Transverse colon (tissue), 4 donors: ENCODE measurements around the gene HOXC4. TPM values are rescaled to one million over a fixed set of nuclear protein-coding genes. Genes with fewer than 3 reads are reported as not detected.

Experiments used
- DNase-seq: peaks from one replicate; pipeline ENCODE4 v3.0.0-alpha.2; 2019
- H3K27ac ChIP-seq, 4 donors: fragments of 200-600 bp; sonication (generic); 2 replicates each; pipeline ENCODE4 v1.5.1; 2016 to 2018; ENCODE audit warnings: inconsistent platforms in 4 of 4
- H3K27me3 ChIP-seq: fragments of 200-600 bp; sonication (generic); 2 replicates; pipeline ENCODE4 v1.5.1; 2017; ENCODE audit warnings: inconsistent platforms
- H3K36me3 ChIP-seq, 4 donors: fragments of 200-600 bp; sonication (generic); 2 replicates each; pipeline ENCODE4 v1.5.1; 2017 to 2019; ENCODE audit warnings: inconsistent platforms in 4 of 4
- H3K4me1 ChIP-seq, 4 donors: fragments of 200-600 bp; sonication (generic); 2 replicates each; pipeline ENCODE4 v1.5.1; 2017 to 2020; ENCODE audit warnings: inconsistent platforms in 4 of 4
- H3K4me3 ChIP-seq, 4 donors: fragments of 200-600 bp; sonication (generic); 1 replicate in 1 of 4; 2 replicates in 3 of 4; pipeline versions ENCODE4 v1.5.1 to v1.6.1; 2017 to 2019; ENCODE audit warnings: inconsistent platforms in 4 of 4
- H3K9me3 ChIP-seq, 2 donors: fragments of 200-600 bp; sonication (generic); 2 replicates each; pipeline ENCODE4 v1.5.1; 2017 to 2019; ENCODE audit warnings: inconsistent platforms in 2 of 2
- EP300 ChIP-seq: sonication (generic); formaldehyde crosslinking; IDR thresholded peaks from one replicate; pipeline ENCODE4 v1.6.1; 2017; ENCODE audit warnings: antibody characterized with exemption, low read depth
- POLR2A ChIP-seq: fragments of 450-650 bp; IDR thresholded peaks from one replicate; pipeline ENCODE4 v1.6.1; 2016; ENCODE audit warnings: antibody characterized with exemption, mild to moderate bottlenecking, moderate library complexity
- POLR2AphosphoS5 ChIP-seq, 3 donors: sonication (generic); formaldehyde crosslinking; IDR thresholded peaks; one replicate each; pipeline ENCODE4 v1.6.1; 2016; ENCODE audit warnings: antibody characterized with exemption in 3 of 3
- WGBS, 2 donors: methylation state at CpG; one replicate each; pipeline ENCODE4 v1.1.5; 2018; ENCODE audit warnings: low coverage in 1 of 2; 5-methylcytosine and 5-hydroxymethylcytosine counted together
- in situ Hi-C, 4 donors: fragments of 200-750 bp; cut with MboI; loops; one replicate each; pipeline versions ENCODE4 v1.15.0 to v1.15.1; 2017; ENCODE audit warnings: low sequenced_read_pairs in 3 of 4, low pct_ligation_motif_present in 1 of 4, low pct_unique_long_range_greater_than_20kb in 1 of 4
- intact Hi-C: fragments of 100-400 bp; cut with DNase I; formaldehyde crosslinking; loops from one replicate; pipeline ENCODE4 v1.15.1; 2023; ENCODE audit warnings: low total_unique reads
- total RNA-seq, 4 donors: library from RNA; depleted of rRNA; stranded (reverse); fragments of >200 nt; gene quantifications; one replicate each; pipeline ENCODE4 v1.1.0, GENCODE V29; 2016
- TF ChIP-seq, protein P1 (sequence below), 5 experiments: fragments of 200-600 bp in 3 of 5; fragments of 450-650 bp in 2 of 5; sonication (generic) in 3 of 5; IDR thresholded peaks; 1 replicate in 2 of 5; 2 replicates in 3 of 5; pipeline ENCODE4 v1.5.1; 2016 to 2017; ENCODE audit warnings: antibody characterized with exemption in 5 of 5, inconsistent platforms in 3 of 5, mild to moderate bottlenecking in 2 of 5, moderate library complexity in 1 of 5

Gene HOXC4
- total RNA-seq, 4 donors from 2014 or later, result 0.64 to 0.68 TPM; not detected in 2

DNA sequence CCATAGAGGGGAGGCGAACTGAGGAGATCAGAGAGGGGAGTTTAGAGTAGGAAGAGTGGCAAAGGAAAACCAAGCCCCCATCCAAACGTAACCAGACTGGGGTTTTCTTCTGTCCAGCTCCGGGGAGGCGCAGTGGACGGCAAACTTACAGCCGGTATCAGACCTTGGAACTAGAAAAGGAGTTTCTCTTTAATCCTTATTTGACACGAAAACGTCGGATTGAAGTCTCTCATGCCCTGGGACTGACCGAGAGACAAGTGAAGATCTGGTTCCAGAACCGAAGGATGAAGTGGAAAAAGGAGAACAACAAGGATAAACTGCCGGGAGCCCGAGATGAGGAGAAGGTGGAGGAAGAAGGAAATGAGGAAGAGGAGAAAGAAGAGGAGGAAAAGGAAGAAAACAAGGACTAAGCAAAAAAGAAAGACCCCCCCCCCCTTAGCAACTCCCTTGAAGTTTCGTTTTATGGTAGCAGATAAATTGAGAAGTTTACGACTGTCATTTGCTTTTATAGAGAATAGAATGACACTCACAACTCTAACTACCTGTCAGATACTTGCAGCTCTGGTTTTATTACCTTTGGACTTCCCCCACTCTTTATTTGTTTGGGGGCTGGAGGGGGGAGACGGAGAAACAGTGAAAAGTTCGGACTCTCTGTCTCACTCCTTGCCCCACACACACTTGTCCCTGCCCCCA lies 42.5 kb upstream of the HOXC4 start:
- WGBS, 2 donors, result 3 to 9% methylated on average over 6 to 17 of the region's 17 CpGs
- H3K27ac ChIP-seq, result no peak overlapping the region
- no peak overlapping the region for H3K4me3 ChIP-seq
- no peaks in the 10 kb centered on the region for H3K9me3 ChIP-seq
- intact Hi-C loops (no loop called here), in situ Hi-C loops (no loop called here)
- H3K27me3 ChIP-seq, result peaks cover 98% of the 10 kb centered on the region
- H3K36me3 ChIP-seq, result no peaks in the 10 kb centered on the region
- DNase-seq, result no peak
- H3K4me1 ChIP-seq, result peaks cover 0 to 29% (median 18%) of the 10 kb centered on the region in 4 donors
- TF ChIP-seq POLR2AphosphoS5 (IDR thresholded peaks at IDR 0.05) (no peak), EP300 (no peak), POLR2A (no peak)

DNA sequence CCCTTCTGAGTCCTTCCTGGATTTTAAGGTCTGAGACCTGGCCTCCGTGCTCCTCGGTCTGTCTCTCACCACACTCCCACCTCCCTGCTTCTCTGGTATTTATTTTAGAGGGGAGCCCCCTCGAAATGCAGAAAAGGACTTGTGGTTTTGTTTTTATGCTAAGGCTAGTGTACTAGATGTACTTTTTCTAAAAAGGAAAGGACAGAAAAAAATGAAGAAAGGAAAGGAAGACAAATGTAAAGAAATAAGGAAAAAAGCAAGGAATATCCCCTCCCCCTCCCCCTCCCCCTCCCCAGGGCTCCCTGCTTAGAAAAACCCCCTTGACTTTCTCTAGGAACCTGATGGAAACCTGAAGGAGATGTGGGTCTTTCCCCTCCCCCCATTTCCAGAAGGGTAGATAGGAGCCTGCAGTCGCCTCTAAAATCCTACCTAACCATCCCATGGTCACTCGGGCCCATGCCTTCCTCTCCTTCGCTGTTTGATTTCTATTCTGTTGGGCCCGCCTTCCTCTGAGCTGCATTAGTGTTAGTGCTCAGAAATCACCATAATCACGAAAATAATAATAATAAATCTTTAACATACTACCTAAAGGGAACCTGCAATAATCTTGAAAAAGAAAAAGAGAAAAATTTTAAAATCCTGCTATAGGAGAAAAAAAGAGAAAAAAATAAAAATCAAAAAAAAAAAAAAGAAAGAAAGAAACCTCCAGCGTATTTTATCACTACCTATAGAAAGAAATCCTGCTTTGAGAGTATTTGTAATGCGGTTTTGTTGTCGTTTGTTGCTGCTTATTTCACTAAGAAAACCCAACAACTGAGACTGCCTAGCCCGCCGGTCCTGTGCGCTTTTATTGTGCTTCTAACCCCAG lies 41.7 kb upstream of the HOXC4 start:
- in situ Hi-C loops, result no loop called here
- H3K4me3 ChIP-seq, result no peak overlapping the region
- DNase-seq, result no peak
- WGBS, 2 donors, result 28 to 38% methylated on average over 14 of the region's 14 CpGs
- TF ChIP-seq, protein P1, sequence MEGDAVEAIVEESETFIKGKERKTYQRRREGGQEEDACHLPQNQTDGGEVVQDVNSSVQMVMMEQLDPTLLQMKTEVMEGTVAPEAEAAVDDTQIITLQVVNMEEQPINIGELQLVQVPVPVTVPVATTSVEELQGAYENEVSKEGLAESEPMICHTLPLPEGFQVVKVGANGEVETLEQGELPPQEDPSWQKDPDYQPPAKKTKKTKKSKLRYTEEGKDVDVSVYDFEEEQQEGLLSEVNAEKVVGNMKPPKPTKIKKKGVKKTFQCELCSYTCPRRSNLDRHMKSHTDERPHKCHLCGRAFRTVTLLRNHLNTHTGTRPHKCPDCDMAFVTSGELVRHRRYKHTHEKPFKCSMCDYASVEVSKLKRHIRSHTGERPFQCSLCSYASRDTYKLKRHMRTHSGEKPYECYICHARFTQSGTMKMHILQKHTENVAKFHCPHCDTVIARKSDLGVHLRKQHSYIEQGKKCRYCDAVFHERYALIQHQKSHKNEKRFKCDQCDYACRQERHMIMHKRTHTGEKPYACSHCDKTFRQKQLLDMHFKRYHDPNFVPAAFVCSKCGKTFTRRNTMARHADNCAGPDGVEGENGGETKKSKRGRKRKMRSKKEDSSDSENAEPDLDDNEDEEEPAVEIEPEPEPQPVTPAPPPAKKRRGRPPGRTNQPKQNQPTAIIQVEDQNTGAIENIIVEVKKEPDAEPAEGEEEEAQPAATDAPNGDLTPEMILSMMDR (IDR thresholded peaks at IDR 0.05), result no peak
- no peak for TF ChIP-seq POLR2A
- TF ChIP-seq POLR2AphosphoS5 (IDR thresholded peaks at IDR 0.05), result no peak
- no peak for TF ChIP-seq EP300
- H3K27ac ChIP-seq, result no peak overlapping the region
- H3K36me3 ChIP-seq, result no peaks in the 10 kb centered on the region
- no peaks in the 10 kb centered on the region for H3K9me3 ChIP-seq
- peaks cover 6 to 29% (median 19%) of the 10 kb centered on the region in 4 donors for H3K4me1 ChIP-seq
- H3K27me3 ChIP-seq, result peaks cover 98% of the 10 kb centered on the region
- intact Hi-C loops, result no loop called here

DNA sequence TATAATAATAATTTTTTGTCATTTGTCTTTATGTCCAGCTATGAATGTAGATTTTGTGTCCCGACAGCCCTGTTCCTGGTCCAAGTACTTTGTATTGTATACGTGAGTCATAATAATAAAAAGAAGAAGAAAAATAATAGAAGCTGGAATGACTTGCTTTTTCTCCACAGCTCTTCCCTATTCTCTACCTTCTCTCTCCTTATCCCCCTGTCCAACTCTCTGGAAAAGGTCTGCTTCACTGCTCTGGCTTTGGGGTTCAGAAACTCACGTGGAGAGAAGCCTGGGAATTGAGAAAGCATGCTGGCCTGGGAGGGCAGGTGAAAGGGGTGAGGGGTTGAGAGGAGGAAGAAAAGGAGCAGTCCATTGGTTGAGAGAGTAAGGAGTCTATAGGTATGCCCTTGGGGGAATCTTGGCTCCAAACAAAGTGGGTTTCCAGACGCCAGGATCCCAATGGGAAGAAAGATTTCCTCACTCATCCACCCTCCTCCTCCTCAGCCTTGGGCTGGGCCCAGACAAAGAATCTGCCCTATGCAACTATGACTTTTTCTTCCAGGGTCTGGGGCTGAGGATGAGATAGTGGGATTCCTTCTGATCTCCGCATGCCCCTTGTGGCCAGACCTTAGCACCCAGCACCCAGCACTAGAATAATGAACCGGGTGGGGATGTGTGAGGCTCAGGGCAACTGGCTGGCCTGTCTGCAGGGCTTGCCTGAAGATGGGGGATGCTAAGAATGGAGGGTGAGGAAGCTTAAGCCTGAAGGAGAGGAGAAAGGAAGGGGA lies 40.8 kb upstream of the HOXC4 start:
- peaks cover 98% of the 10 kb centered on the region for H3K27me3 ChIP-seq

DNA sequence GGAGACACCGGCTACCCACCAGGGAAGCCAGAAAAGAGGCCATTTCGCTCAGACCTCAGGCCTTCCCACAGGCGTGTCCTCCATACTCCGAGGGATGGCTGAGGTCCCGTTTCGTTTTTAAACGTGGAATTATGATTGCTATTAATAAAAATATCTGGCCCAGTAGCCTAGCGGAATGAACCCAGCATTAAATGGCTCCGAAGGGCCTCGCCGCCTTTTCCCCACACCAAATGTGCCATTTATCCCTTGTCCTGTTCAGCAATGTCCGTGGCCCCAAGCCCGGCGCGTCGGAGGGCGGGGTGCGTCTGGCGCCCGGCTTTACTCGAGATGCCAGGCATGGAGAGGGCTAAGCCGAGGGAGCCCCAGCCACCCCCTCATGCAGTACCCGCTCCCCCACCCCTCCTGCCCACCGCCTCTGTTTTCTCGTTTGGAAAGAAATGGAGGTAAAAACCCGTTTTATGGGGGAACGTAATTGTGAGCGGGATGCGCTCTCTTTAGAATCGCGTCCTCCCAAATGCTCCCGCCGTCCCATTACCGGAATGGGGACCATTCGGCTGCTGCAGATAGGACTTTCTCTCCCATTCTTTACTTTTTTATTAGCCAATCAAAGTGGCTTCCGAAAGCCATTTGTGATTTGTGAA lies 39.1 kb upstream of the HOXC4 start:
- TF ChIP-seq, protein P1 (IDR thresholded peaks at IDR 0.05), result no peak
- TF ChIP-seq POLR2A (no peak), POLR2AphosphoS5 (IDR thresholded peaks at IDR 0.05) (no peak), EP300 (no peak)
- no peak overlapping the region for H3K27ac ChIP-seq
- H3K36me3 ChIP-seq, result no peaks in the 10 kb centered on the region
- no peaks in the 10 kb centered on the region for H3K9me3 ChIP-seq
- no peak for DNase-seq
- H3K27me3 ChIP-seq, result peaks cover 100% of the 10 kb centered on the region
- peaks cover 12 to 44% (median 24%) of the 10 kb centered on the region in 4 donors for H3K4me1 ChIP-seq
- in situ Hi-C loops, result no loop called here
- 41 to 50% methylated on average over 2 to 36 of the region's 36 CpGs for WGBS, 2 donors
- intact Hi-C loops, result no loop called here
- H3K4me3 ChIP-seq, result no peak overlapping the region

More for the DNA sequence above, 40.8 kb upstream of the HOXC4 start:
- intact Hi-C loops (no loop called here), in situ Hi-C loops (no loop called here)
- DNase-seq, result no peak
- peaks cover 13 to 39% (median 27%) of the 10 kb centered on the region in 4 donors for H3K4me1 ChIP-seq
- TF ChIP-seq, protein P1 (IDR thresholded peaks at IDR 0.05), result no peak
- TF ChIP-seq POLR2A (no peak), POLR2AphosphoS5 (IDR thresholded peaks at IDR 0.05) (no peak), EP300 (no peak)
- H3K4me3 ChIP-seq, result no peak overlapping the region
- no peaks in the 10 kb centered on the region for H3K36me3 ChIP-seq
- H3K9me3 ChIP-seq, result no peaks in the 10 kb centered on the region
- WGBS, 2 donors, result 28 to 39% methylated on average over 5 to 6 of the region's 6 CpGs
- no peak overlapping the region for H3K27ac ChIP-seq
